ENCODE data around the gene KDM5B. TPM values are rescaled to one million over a fixed set of nuclear protein-coding genes. Genes with fewer than 3 reads are reported as not detected.
"Not testable (repeated sequence)": the region's sequence is repeated elsewhere in the genome, so short reads cannot be mapped to it uniquely, and the experiment has no call there.

Gene KDM5B
- total and polyA plus RNA-seq, 2 of the 8 experiments (the other 6 are each of a cell fraction or from before 2014, with no cell fraction given), result 73.3 to 210 TPM

GRCh38 chr1:202744770-202745169, 63.5 kb downstream of the KDM5B start:
- CTCF ChIA-PET (ENCODE audit: partially characterized antibody); H2AK5ac ChIP-seq (ENCODE audit: low read depth, low read length); H2BK12ac ChIP-seq (ENCODE audit: low read depth, low read length); H4K91ac ChIP-seq (replicated peaks; ENCODE audit: insufficient read length, low read length); H3K4ac ChIP-seq (replicated peaks; ENCODE audit: insufficient read length, low read depth, low read length); H3K4me1 ChIP-seq (replicated peaks in 1 of 4; ENCODE audit: control insufficient read depth in 3 of 4, insufficient read depth in 4 of 4, low read length in 3 of 4); H3K9me3 ChIP-seq (ENCODE audit: insufficient read depth in 2 of 2, low read depth in 1 of 2, low read length in 1 of 2); FAIRE-seq; POLR2A ChIA-PET (ENCODE audit: partially characterized antibody); H3K4me2 ChIP-seq (ENCODE audit: insufficient read depth in 1 of 2, low read depth in 2 of 2, low read length in 2 of 2); H3K27me3 ChIP-seq (replicated peaks in 1 of 4; ENCODE audit: control insufficient read depth in 3 of 4, extremely low read depth in 1 of 4, insufficient read depth in 3 of 4, low read length in 3 of 4); H3K23ac ChIP-seq (ENCODE audit: insufficient read length); H2BK20ac ChIP-seq (ENCODE audit: low read length); H2BK120ac ChIP-seq (replicated peaks; ENCODE audit: low read depth, low read length); H2BK5ac ChIP-seq (ENCODE audit: low read depth, low read length); H3K4me3 ChIP-seq (ENCODE audit: extremely low read depth in 1 of 4, insufficient read depth in 2 of 4, low read depth in 3 of 4, low read length in 4 of 4); H3K27ac ChIP-seq (ENCODE audit: low read depth, low read length); H4K8ac ChIP-seq (ENCODE audit: extremely low read depth, insufficient read depth, low read length); H3K79me1 ChIP-seq (ENCODE audit: low read depth, low read length); H3K9ac ChIP-seq (replicated peaks in 1 of 4; ENCODE audit: extremely low read depth in 1 of 4, low read depth in 3 of 4, low read length in 3 of 4); H3K23me2 ChIP-seq (ENCODE audit: low read depth, low read length); H4K20me1 ChIP-seq (replicated peaks in 1 of 2; ENCODE audit: control insufficient read depth in 1 of 2, insufficient read depth in 2 of 2, low read length in 2 of 2); H3K18ac ChIP-seq (ENCODE audit: extremely low read depth, low read length); H3K14ac ChIP-seq (ENCODE audit: insufficient read length); H3K79me2 ChIP-seq (ENCODE audit: control insufficient read depth in 1 of 2, insufficient read depth in 2 of 2, low read length in 2 of 2); H3K56ac ChIP-seq (replicated peaks; ENCODE audit: insufficient read length, low read depth, low read length); H4K5ac ChIP-seq (ENCODE audit: insufficient read length, low read depth, low read length); DNase-seq (ENCODE audit: low read depth in 1 of 2, low spot score in 2 of 2); H2AFZ ChIP-seq (ENCODE audit: low read length); H2BK15ac ChIP-seq (ENCODE audit: low read length): not testable (repeated sequence)
- H3K36me3 ChIP-seq (ENCODE audit: control insufficient read depth in 2 of 4, insufficient read depth in 4 of 4, low read length in 3 of 4), result peaks cover 40 to 88% (median 76%) of the 10 kb centered on the region in 4 experiments
- WGBS, 2 experiments (ENCODE audit: extremely low coverage in 1 of 2, insufficient coverage in 1 of 2, insufficient read length in 1 of 2, insufficient replicate concordance in 2 of 2, low coverage in 1 of 2, low lambda C conversion rate in 2 of 2, missing lambda C conversion rate in 1 of 2), result 97% methylated on average over 3 of the region's 3 CpGs; no CpG with 5 or more reads in 1 of the 2 experiments

All from H1 (cell line).